HepG2 (cell line): ENCODE measurements around the gene SLC22A5. TPM values are rescaled to one million over a fixed set of nuclear protein-coding genes. Genes with fewer than 3 reads are reported as not detected.

ENCODE experiments used
- CREB1 ChIP-seq, 2 experiments: fragments of 450-650 bp in 1 of 2; IDR thresholded peaks; 2 replicates each; pipeline ENCODE4 v1.6.1; 2016 to 2017; ENCODE audit warnings: control low read depth in 1 of 2, mild to moderate bottlenecking in 1 of 2, missing compliant biosample characterization in 1 of 2, missing genetic modification characterization in 1 of 2
- GLI4 ChIP-seq: sonication (generic); formaldehyde crosslinking; IDR thresholded peaks from 2 replicates; pipeline ENCODE4 v1.5.1; 2020; ENCODE audit warnings: missing genetic modification reagents, mild to moderate bottlenecking, moderate library complexity, borderline replicate concordance
- HNF4G ChIP-seq, 2 experiments: sonication (generic) in 1 of 2; formaldehyde crosslinking in 1 of 2; IDR thresholded peaks; 2 replicates each; pipeline versions ENCODE4 v1.4.0 to v1.6.1; 2011 to 2020; ENCODE audit warnings: borderline replicate concordance in 2 of 2, low read depth in 2 of 2, mild to moderate bottlenecking in 2 of 2, low read length in 1 of 2, missing genetic modification reagents in 1 of 2, moderate library complexity in 1 of 2
- MEIS2 ChIP-seq: sonication (generic); formaldehyde crosslinking; IDR thresholded peaks from 2 replicates; pipeline ENCODE4 v1.9.0; 2021; ENCODE audit warnings: mild to moderate bottlenecking, missing genetic modification reagents
- RBM22 ChIP-seq: fragments of 200-400 bp; formaldehyde crosslinking; optimal IDR thresholded peaks from 2 replicates; pipeline ENCODE3; 2017; ENCODE audit warnings: mild to moderate bottlenecking, low read length, moderate library complexity
- ZBTB40 ChIP-seq, 2 experiments: fragments of 450-650 bp in 1 of 2; sonication (generic) in 1 of 2; formaldehyde crosslinking in 1 of 2; IDR thresholded peaks; 2 replicates each; pipeline versions ENCODE4 v1.6.1 to v1.8.0; 2016 to 2022; ENCODE audit warnings: antibody characterized with exemption in 1 of 2, mild to moderate bottlenecking in 1 of 2, missing genetic modification reagents in 1 of 2
- ZNF263 ChIP-seq: sonication (generic); formaldehyde crosslinking; IDR thresholded peaks from 2 replicates; pipeline ENCODE4 v1.4.0; 2020; ENCODE audit warnings: missing genetic modification reagents
- polyA plus RNA-seq, 8 experiments: library from polyadenylated mRNA; depleted of rRNA in 3 of 8; stranded (reverse) in 7 of 8; unstranded in 1 of 8; fragments of >200 nt; fragmentation: Illumina TruSeq in 4 of 8; extraction: Trizol in 4 of 8; gene quantifications; 2 replicates each; pipeline versions ENCODE4 v1.2.1 to v1.2.3, GENCODE V29; 2011 to 2016; ENCODE audit warnings: low read depth in 4 of 8, missing spikeins in 1 of 8, mixed read lengths in 1 of 8; ENCODE audit not compliant: insufficient read depth in 1 of 8
- total RNA-seq, 5 experiments: library from RNA; depleted of rRNA; stranded (reverse); fragments of >200 nt; fragmentation: Illumina TruSeq; extraction: Trizol; gene quantifications; 2 replicates each; pipeline ENCODE4 v1.2.3, GENCODE V29; 2016; ENCODE audit warnings: low read depth in 1 of 5
- TF ChIP-seq, protein P1 (sequence below): sonication (generic); formaldehyde crosslinking; IDR thresholded peaks from 2 replicates; pipeline ENCODE4 v1.4.0; 2020; ENCODE audit warnings: missing genetic modification reagents, mild to moderate bottlenecking, borderline replicate concordance

SLC22A5 gene
- total and polyA plus RNA-seq, 2 of the 13 experiments (the other 11 are each of a cell fraction or from before 2014, with no cell fraction given), result 7.1 to 15.1 TPM

- TF ChIP-seq ZBTB40 (IDR thresholded peaks at IDR 0.05), result no peak
- TF ChIP-seq ZBTB40 (CRISPR knock-in tag; IDR thresholded peaks at IDR 0.05), result no peak
- TF ChIP-seq ZNF263 (CRISPR knock-in tag), result no peak
- no peak for TF ChIP-seq GLI4 (CRISPR knock-in tag)
- TF ChIP-seq RBM22, result no peak
- TF ChIP-seq HNF4G (IDR thresholded peaks at IDR 0.05; ENCODE audit: borderline replicate concordance, low read depth, low read length), result no peak
- TF ChIP-seq HNF4G (CRISPR knock-in tag; IDR thresholded peaks at IDR 0.05; ENCODE audit: borderline replicate concordance, low read depth), result no peak
- TF ChIP-seq MEIS2 (CRISPR knock-in tag), result no peak
- TF ChIP-seq CREB1 (IDR thresholded peaks at IDR 0.05), result no peak
- no peak for TF ChIP-seq CREB1 (CRISPR knock-in tag; IDR thresholded peaks at IDR 0.05)
- TF ChIP-seq, protein P1, sequence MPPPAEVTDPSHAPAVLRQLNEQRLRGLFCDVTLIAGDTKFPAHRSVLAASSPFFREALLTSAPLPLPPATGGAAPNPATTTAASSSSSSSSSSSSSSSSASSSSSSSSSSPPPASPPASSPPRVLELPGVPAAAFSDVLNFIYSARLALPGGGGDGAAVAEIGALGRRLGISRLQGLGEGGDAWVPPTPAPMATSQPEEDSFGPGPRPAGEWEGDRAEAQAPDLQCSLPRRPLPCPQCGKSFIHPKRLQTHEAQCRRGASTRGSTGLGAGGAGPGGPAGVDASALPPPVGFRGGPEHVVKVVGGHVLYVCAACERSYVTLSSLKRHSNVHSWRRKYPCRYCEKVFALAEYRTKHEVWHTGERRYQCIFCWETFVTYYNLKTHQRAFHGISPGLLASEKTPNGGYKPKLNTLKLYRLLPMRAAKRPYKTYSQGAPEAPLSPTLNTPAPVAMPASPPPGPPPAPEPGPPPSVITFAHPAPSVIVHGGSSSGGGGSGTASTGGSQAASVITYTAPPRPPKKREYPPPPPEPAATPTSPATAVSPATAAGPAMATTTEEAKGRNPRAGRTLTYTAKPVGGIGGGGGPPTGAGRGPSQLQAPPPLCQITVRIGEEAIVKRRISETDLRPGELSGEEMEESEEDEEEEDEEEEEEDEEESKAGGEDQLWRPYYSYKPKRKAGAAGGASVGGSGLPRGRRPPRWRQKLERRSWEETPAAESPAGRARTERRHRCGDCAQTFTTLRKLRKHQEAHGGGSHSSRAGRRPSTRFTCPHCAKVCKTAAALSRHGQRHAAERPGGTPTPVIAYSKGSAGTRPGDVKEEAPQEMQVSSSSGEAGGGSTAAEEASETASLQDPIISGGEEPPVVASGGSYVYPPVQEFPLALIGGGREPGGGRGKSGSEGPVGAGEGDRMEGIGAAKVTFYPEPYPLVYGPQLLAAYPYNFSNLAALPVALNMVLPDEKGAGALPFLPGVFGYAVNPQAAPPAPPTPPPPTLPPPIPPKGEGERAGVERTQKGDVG (CRISPR knock-in tag), result no peak
These were observed 2.6 kb downstream of the SLC22A5 start (continued) for GRCh38 chr5:132372127-132372526.
